Lung (tissue), 12 donors: Measurements from ENCODE around the gene ZFYVE9. TPM values are rescaled to one million over a fixed set of nuclear protein-coding genes. Genes with fewer than 3 reads are reported as not detected.

ENCODE experiments used
- ATAC-seq: fragments of 200-7000 bp; cut with Tn5 transposase; one replicate; pipeline ENCODE4 v1.9.1; 2020; ENCODE audit warnings: moderate number of reproducible peaks; ENCODE audit not compliant: insufficient read depth, low FRiP score
- DNase-seq, 3 donors: peaks; one replicate each; pipeline ENCODE4 v3.0.0-alpha.2; 2013 to 2017
- H3K27ac ChIP-seq, 2 donors: one replicate each; pipeline ENCODE4 v1.5.1; 2013; ENCODE audit warnings: mild to moderate bottlenecking in 2 of 2, moderate library complexity in 2 of 2, control low read depth in 1 of 2, inconsistent platforms in 1 of 2, low read depth in 1 of 2, low read length in 1 of 2
- H3K27me3 ChIP-seq, 3 donors: one replicate each; pipeline ENCODE4 v1.5.1; 2013; ENCODE audit warnings: low read length in 2 of 3; ENCODE audit not compliant: control insufficient read depth in 3 of 3, insufficient read depth in 3 of 3
- H3K36me3 ChIP-seq, 4 donors: one replicate each; pipeline ENCODE4 v1.5.1; 2013; ENCODE audit warnings: low read length in 4 of 4, mild to moderate bottlenecking in 1 of 4, moderate library complexity in 1 of 4; ENCODE audit not compliant: control insufficient read depth in 4 of 4, insufficient read depth in 4 of 4
- H3K4me1 ChIP-seq, 5 donors: one replicate each; pipeline ENCODE4 v1.5.1; 2013; ENCODE audit warnings: low read length in 5 of 5, mild to moderate bottlenecking in 2 of 5, moderate library complexity in 1 of 5; ENCODE audit not compliant: control insufficient read depth in 5 of 5, insufficient read depth in 5 of 5
- H3K4me3 ChIP-seq: one replicate; pipeline ENCODE4 v1.5.1; 2013; ENCODE audit warnings: mild to moderate bottlenecking, control low read depth, moderate library complexity
- H3K9ac ChIP-seq, 2 donors: one replicate each; pipeline ENCODE4 v1.5.1; 2013; ENCODE audit warnings: low read length in 2 of 2, control low read depth in 1 of 2; ENCODE audit not compliant: insufficient read depth in 1 of 2
- H3K9me3 ChIP-seq, 4 donors: one replicate each; pipeline ENCODE4 v1.5.1; 2013; ENCODE audit warnings: low read length in 3 of 4, mild to moderate bottlenecking in 1 of 4, moderate library complexity in 1 of 4; ENCODE audit not compliant: control insufficient read depth in 4 of 4, insufficient read depth in 3 of 4
- WGBS, 2 donors: extraction: QIAGEN DNeasy Blood & Tissue Kit; methylation state at CpG; one replicate each; pipeline ENCODE4 v1.1.7; 2013; 5-methylcytosine and 5-hydroxymethylcytosine counted together
- polyA plus RNA-seq, 2 donors: library from polyadenylated mRNA; stranded (reverse); fragments of 200-250 nt; gene quantifications; one replicate each; pipeline ENCODE4 v1.2.1, GENCODE V29; 2013
- total RNA-seq, 2 donors: library from RNA; depleted of rRNA in 1 of 2; stranded (reverse); fragments of >200 nt in 1 of 2; gene quantifications; one replicate each; pipeline ENCODE4 v1.2.1, GENCODE V29; 2014 to 2021
- TF ChIP-seq, protein P1 (sequence below): IDR thresholded peaks from 2 replicates; pipeline ENCODE4 v1.5.1; 2012; ENCODE audit warnings: mild to moderate bottlenecking; ENCODE audit errors: control extremely low read depth, extremely low read depth
- donor health status: control.
- donor health status: control.
- donor health status: Bipolar disorder and iron deficiency.
- donor health status: healthy.
- donor health status: DM: yes; HTN: yes; CAD: no.

ZFYVE9 gene
- total and polyA plus RNA-seq, 4 donors = 3.3 to 51.5 (median 9.9) TPM

DNA sequence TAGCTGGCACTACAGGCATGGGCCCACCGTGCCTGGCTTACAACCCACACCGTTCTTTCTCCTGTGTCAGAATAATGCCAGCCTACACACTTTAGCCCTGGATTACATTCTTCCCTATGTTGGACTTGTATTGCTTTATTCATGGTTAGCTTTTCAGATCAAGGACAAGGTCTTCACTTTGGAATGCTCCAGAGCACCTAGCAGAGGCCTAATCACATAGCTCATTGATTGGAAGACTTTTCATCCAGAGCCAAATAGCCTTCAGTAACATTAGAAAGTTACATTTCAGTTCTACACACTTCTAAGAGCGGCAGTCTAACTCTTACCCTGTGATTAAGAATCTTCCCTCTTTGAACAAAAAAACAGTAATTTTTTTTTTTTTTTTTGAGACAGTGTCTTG, 29.4 kb upstream of the ZFYVE9 start:
- TF ChIP-seq, protein P1, sequence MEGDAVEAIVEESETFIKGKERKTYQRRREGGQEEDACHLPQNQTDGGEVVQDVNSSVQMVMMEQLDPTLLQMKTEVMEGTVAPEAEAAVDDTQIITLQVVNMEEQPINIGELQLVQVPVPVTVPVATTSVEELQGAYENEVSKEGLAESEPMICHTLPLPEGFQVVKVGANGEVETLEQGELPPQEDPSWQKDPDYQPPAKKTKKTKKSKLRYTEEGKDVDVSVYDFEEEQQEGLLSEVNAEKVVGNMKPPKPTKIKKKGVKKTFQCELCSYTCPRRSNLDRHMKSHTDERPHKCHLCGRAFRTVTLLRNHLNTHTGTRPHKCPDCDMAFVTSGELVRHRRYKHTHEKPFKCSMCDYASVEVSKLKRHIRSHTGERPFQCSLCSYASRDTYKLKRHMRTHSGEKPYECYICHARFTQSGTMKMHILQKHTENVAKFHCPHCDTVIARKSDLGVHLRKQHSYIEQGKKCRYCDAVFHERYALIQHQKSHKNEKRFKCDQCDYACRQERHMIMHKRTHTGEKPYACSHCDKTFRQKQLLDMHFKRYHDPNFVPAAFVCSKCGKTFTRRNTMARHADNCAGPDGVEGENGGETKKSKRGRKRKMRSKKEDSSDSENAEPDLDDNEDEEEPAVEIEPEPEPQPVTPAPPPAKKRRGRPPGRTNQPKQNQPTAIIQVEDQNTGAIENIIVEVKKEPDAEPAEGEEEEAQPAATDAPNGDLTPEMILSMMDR = no peak
- Histone ChIP-seq H3K27ac (no peak overlapping the region), H3K36me3 (no peaks in the 10 kb centered on the region), H3K4me1 (peaks cover 0 to 1% (median 0%) of the 10 kb centered on the region in 5 donors), H3K9me3 (no peaks in the 10 kb centered on the region), H3K27me3 (no peaks in the 10 kb centered on the region), H3K9ac (no peak overlapping the region), H3K4me3 (no peak overlapping the region)
- no peak for DNase-seq
- ATAC-seq = no peak
- WGBS, 2 donors = 95 to 98% methylated on average over 3 of the region's 3 CpGs

DNA sequence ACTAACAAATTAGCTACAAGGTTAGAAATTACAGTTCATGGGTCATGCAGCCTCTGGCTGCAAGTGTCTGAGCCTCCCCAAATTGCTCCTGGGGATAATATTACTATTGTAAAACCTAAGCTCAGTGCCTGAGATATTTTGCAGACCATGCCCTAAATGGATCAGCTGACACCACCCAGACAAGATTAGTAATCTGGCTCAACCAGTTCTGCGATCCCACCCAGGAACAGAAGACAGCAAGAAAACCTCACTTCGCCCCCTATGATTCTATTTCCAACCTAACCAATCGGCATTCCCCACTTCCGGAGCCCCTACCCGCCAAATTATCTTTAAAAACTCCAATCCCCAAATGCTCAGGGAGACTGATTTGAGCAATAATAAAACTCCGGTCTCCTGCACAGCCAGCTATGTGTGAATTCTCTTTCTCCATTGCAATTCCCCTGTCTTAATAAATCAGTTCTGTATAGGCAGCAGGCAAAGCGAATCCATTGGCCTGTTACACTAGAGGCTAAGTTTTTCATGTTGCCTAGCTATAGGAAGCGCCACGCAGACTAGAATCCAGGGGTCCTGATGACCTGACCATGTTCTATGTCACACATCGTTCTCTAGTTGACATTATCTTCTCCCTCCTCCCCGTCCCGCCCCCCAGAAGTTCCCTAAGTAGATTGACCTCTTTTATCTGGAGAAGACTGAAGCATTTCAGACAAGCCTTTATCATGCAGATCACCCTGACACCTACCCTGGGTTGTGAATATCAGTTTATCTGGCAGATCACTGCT, 22.4 kb upstream of the ZFYVE9 start:
- Histone ChIP-seq H3K27me3 (no peaks in the 10 kb centered on the region), H3K4me1 (peaks cover 0 to 5% (median 0%) of the 10 kb centered on the region in 5 donors), H3K4me3 (no peak overlapping the region), H3K36me3 (no peaks in the 10 kb centered on the region), H3K27ac (no peak overlapping the region), H3K9ac (no peak overlapping the region), H3K9me3 (no peaks in the 10 kb centered on the region)
- DNase-seq (no peak), ATAC-seq (no peak)
- WGBS, 2 donors = 75 to 86% methylated on average over 12 of the region's 12 CpGs
- TF ChIP-seq, protein P1 = no peak

- no peaks in the 10 kb centered on the region for H3K9me3 ChIP-seq
- no peak overlapping the region for H3K9ac ChIP-seq
- DNase-seq (no peak), ATAC-seq (no peak)
- TF ChIP-seq, protein P1 = no peak
- H3K4me3 ChIP-seq = no peak overlapping the region
- H3K4me1 ChIP-seq = peaks cover 0 to 5% (median 0%) of the 10 kb centered on the region in 5 donors
- H3K27ac ChIP-seq = no peak overlapping the region
- WGBS, 2 donors = 66 to 78% methylated on average over 2 of the region's 2 CpGs
- H3K27me3 ChIP-seq = no peaks in the 10 kb centered on the region
- no peaks in the 10 kb centered on the region for H3K36me3 ChIP-seq
Measured at GRCh38 chr1:52122384-52122783, 19.5 kb upstream of the ZFYVE9 start.
